PC-9 (cell line): Measurements from ENCODE around the gene CBX1.
"Not testable (repeated sequence)": the region's sequence is repeated elsewhere in the genome, so short reads cannot be mapped to it uniquely, and the experiment has no call there.

Experiments
- CTCF ChIP-seq: fragments of 200-600 bp; sonication (generic); conservative IDR thresholded peaks from 2 replicates; pipeline ENCODE4 v1.6.1; 2017; ENCODE audit warnings: mixed run types, antibody characterized with exemption, mild to moderate bottlenecking, moderate library complexity
- EZH2 ChIP-seq: fragments of 200-600 bp; sonication (generic); IDR thresholded peaks from 2 replicates; pipeline ENCODE4 v1.8.0; 2017; ENCODE audit warnings: antibody characterized with exemption, low read depth

GRCh38 chr17:48067808-48068207 is 33.5 kb downstream of the CBX1 start:
- TF ChIP-seq CTCF, EZH2: not testable (repeated sequence)
